HG03025 (cell line): Measurements from ENCODE around the gene APOL5.
"Not testable (repeated sequence)": the region's sequence is repeated elsewhere in the genome, so short reads cannot be mapped to it uniquely, and the experiment has no call there.

Source experiments
- ATAC-seq: cut with Tn5 transposase; IDR thresholded peaks from one replicate; pipeline ENCODE4 v1.9.1; 2021; ENCODE audit warnings: mild to moderate bottlenecking, moderate library complexity; ENCODE audit not compliant: unreplicated experiment, low FRiP score

Gene APOL5

GRCh38 chr22:35717572-35717971, at the start of gene APOL5:
TSS of gene APOL5 (plus strand) at chr22:35717872. CDS start at chr22:35717872, 0 bp downstream.
- ATAC-seq = no peak

- no peak for ATAC-seq
Observed at GRCh38 chr22:35674335-35674734, 43.3 kb upstream of the APOL5 start.

GRCh38 chr22:35676065-35676464, 41.6 kb upstream of the APOL5 start:
- ATAC-seq = not testable (repeated sequence)

GRCh38 chr22:35677460-35678187, 40.0 kb upstream of the APOL5 start:
- no peak for ATAC-seq

GRCh38 chr22:35678836-35679235, 38.8 kb upstream of the APOL5 start:
- no peak for ATAC-seq

GRCh38 chr22:35679492-35679891, 38.2 kb upstream of the APOL5 start:
- ATAC-seq = not testable (repeated sequence)

- no peak for ATAC-seq
Observed at GRCh38 chr22:35681454-35682052, 36.1 kb upstream of the APOL5 start.

GRCh38 chr22:35683560-35683959, 34.1 kb upstream of the APOL5 start:
- ATAC-seq = no peak

GRCh38 chr22:35684270-35684700, 33.4 kb upstream of the APOL5 start:
- ATAC-seq = no peak

GRCh38 chr22:35684732-35685131, 32.9 kb upstream of the APOL5 start:
- ATAC-seq = no peak

- ATAC-seq = no peak
Observed at GRCh38 chr22:35685731-35686130, 31.9 kb upstream of the APOL5 start.

GRCh38 chr22:35686298-35686697, 31.4 kb upstream of the APOL5 start:
- ATAC-seq = no peak

- ATAC-seq = no peak
Observed at GRCh38 chr22:35687461-35687860, 30.2 kb upstream of the APOL5 start.

GRCh38 chr22:35688913-35689675, 28.6 kb upstream of the APOL5 start:
- no peak for ATAC-seq

- no peak for ATAC-seq
Observed at GRCh38 chr22:35690001-35690400, 27.7 kb upstream of the APOL5 start.

GRCh38 chr22:35695202-35695601, 22.5 kb upstream of the APOL5 start:
- ATAC-seq = no peak

- no peak for ATAC-seq
Observed at GRCh38 chr22:35697142-35697541, 20.5 kb upstream of the APOL5 start.

GRCh38 chr22:35699852-35700251, 17.8 kb upstream of the APOL5 start:
- not testable (repeated sequence) for ATAC-seq

- no peak for ATAC-seq
Observed at GRCh38 chr22:35703861-35704584, 13.6 kb upstream of the APOL5 start.

GRCh38 chr22:35705141-35705540, 12.5 kb upstream of the APOL5 start:
- ATAC-seq = no peak

- ATAC-seq = no peak
Observed at GRCh38 chr22:35708453-35708852, 9.2 kb upstream of the APOL5 start.
